NCI-H2107 (cell line): ENCODE measurements around the gene CRADD.
"Not testable (repeated sequence)": the region's sequence is repeated elsewhere in the genome, so short reads cannot be mapped to it uniquely, and the experiment has no call there.

Experiments
- DNase-seq: peaks from one replicate; lab custom pipeline; 2025; lab: John Stamatoyannopoulos, UW

The CRADD gene

DNA sequence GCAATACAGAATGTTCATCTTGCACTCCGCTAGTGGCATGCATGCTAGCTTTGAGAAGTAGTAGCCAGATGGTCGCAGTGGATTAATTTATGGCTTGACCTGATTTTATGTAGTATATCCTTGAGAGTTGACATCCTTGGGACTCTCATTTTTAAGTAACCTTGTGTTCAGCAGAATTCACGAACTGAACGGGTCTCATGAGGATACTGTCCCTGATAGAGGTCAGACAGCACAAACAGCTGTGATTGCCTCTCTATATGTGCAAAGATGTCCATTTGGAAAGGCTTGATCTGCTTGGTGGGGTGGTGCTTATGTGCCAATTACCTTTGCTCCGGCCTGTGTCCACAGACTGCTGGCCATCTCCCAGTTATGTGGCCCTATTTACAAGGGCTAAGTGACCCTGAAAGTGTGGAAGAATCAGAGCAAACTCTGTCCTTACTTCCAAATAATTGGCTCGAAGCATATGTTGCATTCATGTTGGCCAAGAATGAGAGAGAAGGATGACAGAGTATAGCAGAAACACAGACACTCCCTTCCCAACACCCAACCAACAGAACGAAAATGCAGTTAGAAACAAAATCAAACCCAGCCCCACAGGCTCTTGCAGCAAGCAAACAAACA, 167.1 kb downstream of the CRADD start:
- DNase-seq, result no peak

DNA sequence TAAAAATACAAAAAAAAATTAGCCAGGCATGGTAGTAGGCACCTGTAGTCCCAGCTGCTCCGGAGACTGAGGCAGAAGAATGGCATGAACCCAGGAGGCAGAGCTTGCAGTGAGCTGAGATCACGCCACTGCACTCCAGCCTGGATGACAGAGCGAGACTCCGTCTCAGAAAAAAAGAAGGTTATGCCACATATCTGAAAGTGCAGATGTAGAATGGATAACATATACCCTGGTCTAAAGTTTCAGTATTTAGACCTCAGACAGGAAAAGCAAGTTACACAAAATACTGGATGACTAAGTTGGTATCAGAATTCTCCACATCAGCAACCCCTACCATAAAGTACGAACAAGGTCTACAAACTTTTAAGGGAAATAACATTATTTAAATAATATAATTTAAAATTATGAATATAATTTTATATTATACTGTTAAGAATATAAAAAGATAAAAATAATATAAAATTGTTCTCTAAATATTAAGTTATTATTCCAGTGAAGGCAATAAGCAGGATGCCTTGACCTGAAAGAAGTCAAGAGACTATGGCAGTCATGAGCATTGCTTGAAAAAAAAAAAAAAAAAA, 169.9 kb downstream of the CRADD start:
- no peak for DNase-seq

DNA sequence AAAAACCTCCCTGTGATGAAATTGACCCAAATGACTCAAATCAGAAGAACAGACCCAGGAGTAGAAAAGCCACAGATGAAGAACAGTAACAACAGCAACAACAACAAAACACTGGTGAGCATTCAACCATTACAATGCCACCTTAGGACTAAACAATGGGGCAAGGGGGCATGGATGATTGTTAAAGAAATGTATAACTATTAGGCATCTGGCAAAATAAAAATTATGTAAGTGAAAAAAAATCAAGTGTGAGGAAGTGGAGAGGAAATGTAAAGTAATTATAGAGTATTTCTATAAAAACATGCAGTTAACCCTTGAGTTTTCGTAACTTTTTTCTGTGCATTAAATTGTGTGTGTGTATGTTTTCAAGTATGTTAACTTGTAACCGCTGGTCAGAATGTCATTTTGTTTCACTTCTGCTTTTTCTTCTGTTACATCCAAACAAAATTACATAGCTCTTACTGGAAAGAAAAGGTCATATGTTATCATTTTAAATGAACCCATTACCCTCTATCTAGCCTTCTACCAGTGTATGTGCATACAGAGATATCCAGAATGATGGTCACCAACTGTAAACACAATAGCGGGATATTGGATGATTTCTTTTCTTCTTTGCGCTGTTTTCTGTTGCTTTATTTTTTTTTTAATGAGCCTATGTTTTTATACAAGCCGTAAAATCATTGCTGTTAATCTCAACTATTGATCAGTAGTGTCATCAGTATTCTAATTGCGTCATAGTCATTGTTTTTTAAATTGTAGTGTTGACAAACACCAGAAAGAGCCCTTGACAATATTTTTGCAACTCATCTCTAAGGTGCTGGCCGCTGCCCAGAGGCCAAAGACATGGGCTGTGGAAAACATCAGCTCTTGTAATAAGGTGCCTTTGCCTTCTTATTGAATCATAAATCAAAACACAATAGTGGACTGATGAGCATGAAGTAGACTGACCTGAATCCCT, 170.6 kb downstream of the CRADD start:
- DNase-seq, result no peak

DNA sequence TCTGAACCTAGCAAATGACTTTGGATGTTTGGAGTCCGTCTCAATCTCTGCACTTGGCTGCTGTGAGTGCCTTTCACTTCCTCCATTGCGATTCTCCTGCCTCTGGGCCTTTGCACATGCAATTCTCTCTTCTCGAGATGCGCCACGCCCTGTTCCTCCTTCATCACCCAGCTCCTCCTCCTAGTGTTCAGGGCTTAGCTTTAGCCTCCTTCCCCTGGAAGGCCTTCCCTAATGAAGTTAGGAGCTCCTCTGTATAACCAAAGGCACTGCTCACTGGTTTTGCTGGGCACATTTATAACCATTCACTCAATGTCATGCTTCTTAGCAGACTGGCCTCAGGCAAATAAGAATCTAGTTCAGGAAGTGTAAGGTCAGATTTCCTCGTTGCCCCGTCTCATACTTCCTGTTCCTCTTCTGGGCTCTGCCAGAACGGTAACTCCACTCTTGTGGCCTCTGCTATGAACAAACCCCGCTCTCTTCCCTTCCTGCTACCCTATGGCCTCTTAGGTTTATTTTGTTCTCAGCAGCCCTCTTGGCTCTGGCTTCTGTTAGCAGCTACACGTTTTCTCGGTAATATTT, 171.4 kb downstream of the CRADD start:
- DNase-seq, result no peak

DNA sequence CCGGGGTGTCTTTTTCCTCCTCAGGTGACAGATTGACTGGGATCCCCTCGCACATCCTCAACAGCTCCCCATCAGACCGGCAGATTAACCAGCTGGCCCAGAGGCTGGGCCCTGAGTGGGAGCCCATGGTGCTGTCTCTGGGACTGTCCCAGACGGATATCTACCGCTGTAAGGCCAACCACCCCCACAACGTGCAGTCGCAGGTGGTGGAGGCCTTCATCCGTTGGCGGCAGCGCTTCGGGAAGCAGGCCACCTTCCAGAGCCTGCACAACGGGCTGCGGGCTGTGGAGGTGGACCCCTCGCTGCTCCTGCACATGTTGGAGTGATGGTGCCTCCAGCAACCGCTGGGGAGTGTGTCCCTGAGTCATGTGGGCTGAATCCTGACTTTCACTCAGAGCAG, 172.8 kb downstream of the CRADD start:
- DNase-seq, result no peak

DNA sequence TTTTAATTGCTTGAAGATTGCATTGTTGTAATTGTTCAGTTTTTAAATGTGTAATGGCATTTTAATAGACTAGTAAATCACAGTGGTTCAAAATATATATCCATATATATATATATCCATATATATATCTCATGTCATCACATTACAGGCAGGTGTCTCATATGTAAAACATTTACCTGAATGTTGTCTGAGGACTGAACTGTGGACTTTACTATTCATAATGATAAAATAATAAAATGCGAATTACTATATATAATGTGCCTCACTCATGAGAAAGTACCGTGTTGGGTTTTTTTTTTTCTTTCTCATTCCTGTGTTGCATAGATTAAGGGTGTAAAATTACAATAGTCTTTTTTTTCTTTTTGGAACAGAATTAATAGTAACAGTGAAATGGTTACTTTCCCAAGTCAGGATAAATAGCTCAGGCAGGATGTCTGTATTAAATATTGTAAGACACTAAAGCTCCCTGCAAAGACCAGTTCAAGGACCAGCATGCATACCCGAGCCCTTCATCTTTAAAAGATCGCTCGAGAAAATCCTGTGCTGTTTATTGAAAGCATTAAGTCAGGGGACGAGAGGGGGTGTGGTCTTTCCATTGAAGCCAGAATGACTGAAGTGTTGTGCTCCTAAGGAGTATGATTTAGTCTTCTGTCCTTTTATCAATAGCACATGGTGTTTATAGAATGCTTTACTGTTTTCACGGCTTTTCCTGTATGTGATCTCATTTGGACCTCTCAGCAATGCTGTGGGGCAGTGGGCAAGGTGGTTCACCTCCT, 173.5 kb downstream of the CRADD start:
- no peak for DNase-seq

DNA sequence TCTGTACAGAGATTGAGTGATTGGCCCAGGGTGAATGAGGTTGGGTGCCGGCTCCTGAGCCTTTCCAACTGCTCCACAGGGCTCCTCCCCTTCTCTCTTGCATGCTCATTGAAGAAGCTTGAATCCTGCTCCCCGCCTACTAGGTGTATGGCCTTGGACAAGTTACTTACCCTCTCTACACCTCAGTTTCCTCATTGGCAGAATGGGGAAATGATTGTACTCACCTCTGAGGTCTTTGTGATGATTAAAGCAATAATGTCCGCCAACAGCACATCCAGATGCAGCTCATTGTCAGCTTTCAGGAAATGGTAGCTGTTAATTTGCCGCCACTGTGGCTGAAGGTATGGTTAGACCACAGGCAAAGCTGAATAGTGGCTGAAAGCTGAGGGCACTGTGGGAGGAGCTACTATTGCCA, 174.1 kb downstream of the CRADD start:
- no peak for DNase-seq

DNA sequence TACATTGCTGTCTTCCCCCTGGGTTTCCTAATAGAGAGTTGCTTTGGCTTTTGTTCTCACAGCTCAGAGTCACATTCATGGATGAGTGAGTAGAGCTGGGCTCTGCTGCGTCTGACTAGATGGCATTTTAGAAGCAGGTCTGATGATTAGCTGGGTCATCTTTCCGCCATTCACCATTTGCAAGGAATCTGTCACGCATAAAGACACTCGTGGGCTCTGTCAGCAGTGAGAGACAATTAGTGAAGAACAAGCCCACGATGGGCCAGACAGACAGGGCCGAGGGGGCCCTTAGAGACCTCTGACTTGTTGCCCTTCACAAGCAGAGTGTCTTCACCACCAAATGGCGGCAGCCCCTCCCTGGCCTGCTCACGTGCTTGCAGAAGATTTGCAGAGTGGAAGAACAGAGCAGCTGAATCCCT, 175.0 kb downstream of the CRADD start:
- DNase-seq, result no peak

DNA sequence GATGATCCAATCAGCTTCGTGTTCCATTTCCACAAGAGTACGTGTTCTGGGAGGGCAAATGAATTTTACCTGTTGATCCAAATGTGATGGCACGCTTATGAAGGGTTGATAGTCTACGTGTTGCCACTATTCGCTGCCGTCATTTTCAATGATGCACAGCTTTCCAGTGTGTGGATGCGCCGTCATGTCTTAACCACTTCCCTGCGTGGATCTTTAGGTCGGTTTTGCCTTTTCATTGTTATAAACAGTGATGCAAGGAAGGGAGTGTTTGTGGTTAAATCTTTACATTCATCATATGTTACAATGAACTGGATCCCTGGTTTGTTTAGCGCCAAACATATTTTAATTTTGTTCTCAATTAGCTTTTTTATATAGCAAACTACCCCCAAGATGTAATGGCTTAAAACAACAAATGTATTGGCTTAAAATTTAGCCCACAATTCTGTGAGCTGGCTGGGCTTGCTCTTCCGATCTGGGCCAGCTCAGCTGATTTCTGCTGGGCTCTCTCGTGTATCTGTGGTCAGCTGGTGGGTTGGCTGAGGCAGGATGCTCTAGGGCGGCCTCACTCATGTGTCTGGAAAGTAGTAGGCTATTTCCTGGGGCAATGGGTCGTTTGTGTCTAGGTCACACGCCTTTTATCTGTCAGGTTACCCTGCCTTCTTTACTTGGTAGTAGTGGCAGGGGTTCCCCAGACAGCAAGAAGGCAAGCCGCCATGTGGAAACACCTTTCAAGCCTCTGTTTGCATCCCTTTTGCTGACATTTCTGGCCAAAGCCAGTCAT, 176.7 kb downstream of the CRADD start:
- DNase-seq, result no peak

DNA sequence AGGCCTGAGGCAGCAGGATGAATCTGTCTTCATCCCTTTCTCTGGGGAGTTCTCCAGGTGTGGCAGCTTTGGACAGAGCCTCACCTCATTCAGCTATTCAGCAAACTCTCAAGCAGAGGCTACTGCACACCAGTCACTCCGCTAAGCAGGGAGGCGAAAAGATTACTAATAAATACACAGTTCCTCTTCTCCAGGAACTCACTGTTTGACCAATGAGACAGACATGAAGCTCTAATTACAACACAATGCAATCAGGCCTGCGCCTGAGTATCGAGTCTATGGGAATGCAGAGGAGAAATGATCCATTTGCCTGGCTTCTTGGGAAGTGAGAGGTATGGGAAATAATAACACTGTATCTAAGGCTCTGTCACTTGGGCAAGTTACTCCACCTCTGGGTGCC, 178.1 kb downstream of the CRADD start:
- no peak for DNase-seq

DNA sequence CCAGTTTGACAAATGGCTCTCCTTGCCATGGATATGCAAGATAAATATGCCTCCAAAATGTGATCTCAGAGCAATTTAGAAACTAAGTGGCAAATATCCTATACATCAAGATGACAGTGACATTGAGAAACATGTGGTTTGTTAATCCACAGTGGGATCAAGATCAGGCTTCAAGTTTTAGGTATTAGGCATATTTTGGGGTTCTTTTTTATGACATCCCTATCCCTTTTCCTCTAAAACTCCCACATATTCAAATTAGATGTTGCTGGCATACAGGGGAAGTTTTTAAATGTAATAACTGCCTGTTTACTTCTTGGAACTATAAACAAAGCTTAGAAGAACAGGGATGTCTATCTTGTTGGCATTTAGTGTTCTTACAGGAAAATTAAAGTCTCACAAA, 179.4 kb downstream of the CRADD start:
- DNase-seq, result no peak

DNA sequence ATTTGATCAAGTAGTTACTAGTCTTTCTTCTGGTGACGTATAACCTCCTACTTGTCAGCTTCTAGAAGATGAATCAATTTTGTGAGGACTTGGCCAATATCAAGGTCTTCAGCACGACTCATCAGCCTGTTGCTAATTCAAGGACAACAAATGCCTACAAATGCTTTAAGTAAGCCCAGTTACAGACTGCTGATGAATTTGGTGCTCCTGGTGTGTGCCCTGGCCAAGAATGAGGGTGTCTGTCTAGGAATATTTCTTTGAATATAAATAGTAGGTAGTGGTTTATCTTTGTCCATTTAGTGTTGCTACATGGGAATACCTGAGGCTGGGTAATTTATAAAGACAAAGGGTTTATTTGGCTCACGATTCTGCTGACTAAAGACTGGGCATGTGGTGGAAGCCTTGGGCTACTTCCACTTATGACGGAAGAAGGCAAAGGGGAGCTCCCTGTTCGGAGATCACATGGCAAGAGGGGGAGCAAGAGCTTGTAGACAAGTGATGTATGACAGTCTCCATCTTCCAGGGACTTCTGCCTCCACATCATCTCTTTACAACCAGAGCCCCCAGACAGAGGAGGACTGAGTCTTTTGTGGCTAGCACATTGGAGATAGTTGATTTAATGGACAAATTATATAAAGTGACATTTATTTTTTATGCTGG, 180.2 kb downstream of the CRADD start:
- DNase-seq, result no peak

DNA sequence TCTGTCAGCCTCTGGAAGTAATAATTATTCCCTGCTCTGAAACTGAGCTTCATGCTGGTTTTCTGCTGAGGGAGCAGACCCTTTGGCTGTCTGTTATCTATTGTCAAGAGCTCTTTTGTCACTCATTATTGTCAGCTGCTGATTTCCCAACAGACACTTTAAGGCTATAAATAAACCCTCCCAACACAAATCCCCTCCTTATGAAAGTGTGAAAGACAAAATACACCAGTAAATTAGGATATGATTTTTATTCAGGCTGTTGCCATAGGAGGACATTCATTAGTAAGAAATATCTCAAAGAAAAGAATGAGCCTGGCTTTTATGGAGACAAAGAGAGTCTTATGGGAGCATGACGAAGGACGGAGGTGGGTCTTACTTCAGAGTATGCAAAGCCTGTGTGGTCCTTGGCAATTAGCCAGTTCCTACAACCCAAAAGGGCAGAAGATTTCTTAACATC, 180.8 kb downstream of the CRADD start:
- DNase-seq, result no peak

DNA sequence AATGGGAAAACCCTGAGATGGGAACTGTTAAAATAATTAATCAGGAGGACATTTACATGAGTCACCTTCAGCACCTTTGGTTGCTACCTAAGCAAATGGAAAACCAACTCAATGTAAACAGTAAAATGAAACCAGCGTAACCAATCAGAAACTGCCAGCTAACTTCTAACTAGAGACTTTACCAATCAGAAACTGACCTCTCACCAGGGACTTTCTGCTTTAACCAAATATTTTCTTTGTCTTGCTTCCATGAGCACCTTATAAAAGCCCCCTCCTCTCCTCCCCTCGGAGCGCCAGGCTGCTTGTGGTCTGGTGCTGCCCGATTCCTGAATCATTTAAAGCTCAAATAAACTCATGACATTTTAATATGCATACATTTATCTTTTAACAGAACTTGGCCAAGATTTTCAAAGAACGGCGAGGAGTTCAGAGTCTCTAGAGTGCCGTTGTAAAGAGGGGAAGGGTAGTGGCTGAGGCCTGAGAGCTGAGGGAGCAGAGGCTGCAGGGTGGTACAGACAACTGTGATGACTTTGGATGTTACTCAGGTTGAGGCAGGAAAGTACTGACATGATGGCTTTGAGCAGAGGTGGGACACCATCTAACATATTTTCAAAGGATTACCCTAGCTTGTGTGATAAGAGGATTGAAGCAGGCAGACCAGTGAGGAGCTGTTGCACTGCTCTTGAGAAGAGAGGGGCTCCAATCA, 183.6 kb downstream of the CRADD start:
- no peak for DNase-seq

DNA sequence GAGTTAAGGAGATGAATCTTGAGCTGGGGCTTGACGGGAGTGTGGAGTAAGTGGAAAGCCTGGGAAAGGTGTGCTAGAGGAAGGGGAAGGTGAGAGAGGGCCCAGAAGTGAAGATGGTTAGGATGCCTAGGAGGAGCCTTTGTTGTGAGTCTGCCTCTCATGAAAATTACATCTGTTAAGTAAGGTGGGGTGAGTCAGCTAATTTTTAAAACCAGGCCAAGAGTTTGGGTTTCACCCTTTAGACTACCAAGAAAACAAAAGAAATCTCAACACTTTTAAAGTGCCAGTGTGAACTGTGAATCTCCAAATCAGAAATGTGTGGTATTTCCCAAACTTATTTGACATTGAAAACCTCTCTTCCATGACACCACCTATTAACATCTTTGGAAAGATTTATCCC, 185.2 kb downstream of the CRADD start:
- no peak for DNase-seq

DNA sequence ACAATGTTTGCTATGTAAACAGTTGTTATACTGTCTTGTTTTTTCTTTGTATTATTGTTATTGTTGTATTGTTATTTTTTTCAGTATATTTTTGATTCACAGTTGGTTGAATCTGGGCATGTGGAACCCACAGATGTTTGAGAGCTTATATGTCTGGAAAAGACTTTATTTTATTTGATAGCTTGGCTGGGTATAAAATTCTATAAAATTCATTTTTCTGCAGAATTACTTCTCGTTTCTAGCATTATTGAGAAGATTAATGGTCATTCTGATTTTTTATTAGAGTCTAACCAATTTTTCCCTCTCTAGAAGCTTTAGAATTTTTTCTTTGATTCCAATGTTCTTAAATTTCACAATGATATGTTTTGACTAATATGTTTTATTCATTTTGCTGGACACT, 188.6 kb downstream of the CRADD start:
- no peak for DNase-seq

DNA sequence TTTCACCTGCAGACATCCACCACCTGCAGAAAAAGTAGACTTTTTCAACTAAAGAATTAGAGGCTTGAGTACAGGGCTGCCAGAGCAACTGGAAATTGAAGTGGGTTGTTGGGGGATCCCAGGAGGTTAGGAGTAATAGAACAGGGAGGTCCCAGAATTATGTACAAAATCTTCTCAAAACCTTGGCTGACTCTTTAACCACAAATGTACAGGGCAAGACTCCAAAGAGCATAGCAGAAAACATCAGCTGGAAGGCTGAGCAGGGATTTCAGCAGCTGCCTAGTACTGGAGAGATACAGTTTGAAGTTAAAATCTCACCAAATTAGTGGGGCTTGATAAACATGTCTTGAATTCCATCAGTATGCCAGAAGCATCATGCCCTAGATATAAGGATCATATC, 191.6 kb downstream of the CRADD start:
- no peak for DNase-seq

DNA sequence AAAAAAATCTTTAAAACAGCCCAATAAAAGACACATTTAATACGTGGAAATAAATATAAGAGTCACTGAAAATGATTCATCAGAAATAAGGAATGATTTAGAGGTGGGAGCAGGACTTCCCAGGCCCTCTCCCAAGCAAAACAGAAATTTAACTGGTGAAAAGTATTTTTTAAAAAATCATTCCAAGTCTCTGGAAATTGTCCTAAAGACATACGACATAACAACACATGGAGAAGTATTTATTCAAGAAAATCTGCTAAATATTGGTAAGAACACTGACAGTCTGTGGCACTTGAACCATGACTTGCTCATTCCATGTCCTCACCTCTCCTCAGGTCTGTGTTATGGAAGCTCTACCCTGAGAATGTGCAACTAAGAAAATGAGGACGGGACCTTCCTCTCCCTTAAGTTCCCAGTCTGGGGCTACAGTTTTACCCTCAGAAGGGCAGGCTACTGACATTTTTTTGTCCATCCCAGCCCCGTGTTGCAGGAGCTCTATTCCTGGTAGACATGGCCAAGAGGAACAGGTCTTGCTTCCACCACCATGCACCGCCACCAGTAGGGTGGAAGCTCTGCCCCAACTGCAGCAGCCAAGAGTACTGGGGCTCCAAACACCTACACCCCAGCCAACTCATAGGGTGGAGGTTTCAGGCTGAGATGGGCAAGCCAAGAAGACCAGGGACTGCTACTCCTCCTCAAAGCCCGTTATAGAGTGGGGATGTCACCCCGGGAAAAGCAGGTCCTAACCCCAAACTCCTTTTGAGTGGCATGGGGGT, 193.0 kb downstream of the CRADD start:
- no peak for DNase-seq

DNA sequence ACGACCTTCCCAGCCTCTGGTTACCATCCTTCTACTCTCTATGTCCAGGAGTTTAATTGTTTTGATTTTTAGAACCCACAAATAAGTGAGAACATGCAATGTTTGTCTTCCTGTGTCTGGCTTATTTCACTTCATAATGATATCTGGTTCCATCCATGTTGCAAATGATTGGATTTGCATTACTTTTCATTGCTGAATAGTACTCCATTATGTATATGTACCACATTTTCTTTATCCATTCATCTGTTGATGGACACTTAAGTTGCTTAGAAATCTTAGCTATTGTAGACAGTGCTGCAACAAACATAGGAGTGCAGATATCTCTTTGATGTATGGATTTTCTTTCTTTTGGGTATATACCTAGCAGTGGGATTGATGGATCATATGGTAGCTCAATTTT, 194.4 kb downstream of the CRADD start:
- not testable (repeated sequence) for DNase-seq
